Ishikawa (cell line): ENCODE measurements around the gene CASP9.

Experiments used
- CEBPB ChIP-seq: IDR thresholded peaks from 2 replicates; pipeline ENCODE4 v1.6.1; 2012
- CREB1 ChIP-seq: IDR thresholded peaks from 2 replicates; pipeline ENCODE4 v1.6.1; 2012; ENCODE audit warnings: low read depth
- EGR1 ChIP-seq: IDR thresholded peaks from 2 replicates; pipeline ENCODE4 v1.6.1; 2012
- EP300 ChIP-seq: IDR thresholded peaks from 2 replicates; pipeline ENCODE4 v1.6.1; 2012; ENCODE audit warnings: borderline replicate concordance
- FOXM1 ChIP-seq: IDR thresholded peaks from 2 replicates; pipeline ENCODE4 v1.6.1; 2012; ENCODE audit warnings: low read depth, borderline replicate concordance
- NFIC ChIP-seq: IDR thresholded peaks from 2 replicates; pipeline ENCODE4 v1.6.1; 2012
- RAD21 ChIP-seq: IDR thresholded peaks from 2 replicates; pipeline ENCODE4 v1.6.1; 2012; ENCODE audit warnings: low read depth
- TAF1 ChIP-seq: IDR thresholded peaks from 2 replicates; pipeline ENCODE4 v1.6.1; 2012; ENCODE audit warnings: low read depth, mild to moderate bottlenecking
- TCF12 ChIP-seq: IDR thresholded peaks from 2 replicates; pipeline ENCODE4 v1.6.1; 2012; ENCODE audit warnings: low read depth
- TEAD4 ChIP-seq: IDR thresholded peaks from 2 replicates; pipeline ENCODE4 v1.6.1; 2012
- YY1 ChIP-seq: IDR thresholded peaks from 2 replicates; pipeline ENCODE4 v1.6.1; 2012; ENCODE audit warnings: low read depth
- ZBTB7A ChIP-seq: IDR thresholded peaks from 2 replicates; pipeline ENCODE4 v1.6.1; 2012; ENCODE audit warnings: low read depth
- TF ChIP-seq, protein P1 (sequence below): IDR thresholded peaks from 2 replicates; pipeline ENCODE4 v1.6.1; 2012
- TF ChIP-seq, protein P2 (sequence below): IDR thresholded peaks from 2 replicates; pipeline ENCODE4 v1.6.1; 2012
- TF ChIP-seq, protein P3 (sequence below): IDR thresholded peaks from 2 replicates; pipeline ENCODE4 v1.6.1; 2012; ENCODE audit warnings: low read depth, mild to moderate bottlenecking

The CASP9 gene

DNA sequence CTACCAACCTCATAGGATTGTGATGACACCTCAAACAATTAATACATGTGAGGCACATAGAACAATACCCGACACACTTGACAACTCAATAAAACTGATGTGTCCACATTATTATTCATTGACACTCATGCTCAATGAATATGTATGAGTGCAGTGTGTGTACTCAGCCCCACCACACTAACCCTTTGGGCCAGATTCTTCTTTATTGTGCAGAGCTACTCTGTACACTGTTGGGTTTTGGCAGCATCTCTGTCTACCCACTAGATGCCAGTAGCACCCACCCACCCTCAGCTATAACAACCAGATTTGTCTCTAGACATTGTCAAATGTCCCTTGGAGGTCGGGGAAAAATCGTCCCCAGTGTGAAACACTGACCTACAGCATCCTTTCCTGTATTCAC, 10.1 kb downstream of the CASP9 start:
- TF ChIP-seq CREB1 (no peak), TAF1 (no peak), RAD21 (no peak), NFIC (no peak), EGR1 (no peak), FOXM1 (no peak), EP300 (no peak), TEAD4 (no peak), TCF12 (no peak), YY1 (no peak), CEBPB (no peak), ZBTB7A (no peak)
- TF ChIP-seq, protein P1, sequence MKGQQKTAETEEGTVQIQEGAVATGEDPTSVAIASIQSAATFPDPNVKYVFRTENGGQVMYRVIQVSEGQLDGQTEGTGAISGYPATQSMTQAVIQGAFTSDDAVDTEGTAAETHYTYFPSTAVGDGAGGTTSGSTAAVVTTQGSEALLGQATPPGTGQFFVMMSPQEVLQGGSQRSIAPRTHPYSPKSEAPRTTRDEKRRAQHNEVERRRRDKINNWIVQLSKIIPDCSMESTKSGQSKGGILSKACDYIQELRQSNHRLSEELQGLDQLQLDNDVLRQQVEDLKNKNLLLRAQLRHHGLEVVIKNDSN, result no peak
- TF ChIP-seq, protein P2, sequence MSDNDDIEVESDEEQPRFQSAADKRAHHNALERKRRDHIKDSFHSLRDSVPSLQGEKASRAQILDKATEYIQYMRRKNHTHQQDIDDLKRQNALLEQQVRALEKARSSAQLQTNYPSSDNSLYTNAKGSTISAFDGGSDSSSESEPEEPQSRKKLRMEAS, result no peak
- TF ChIP-seq, protein P3, sequence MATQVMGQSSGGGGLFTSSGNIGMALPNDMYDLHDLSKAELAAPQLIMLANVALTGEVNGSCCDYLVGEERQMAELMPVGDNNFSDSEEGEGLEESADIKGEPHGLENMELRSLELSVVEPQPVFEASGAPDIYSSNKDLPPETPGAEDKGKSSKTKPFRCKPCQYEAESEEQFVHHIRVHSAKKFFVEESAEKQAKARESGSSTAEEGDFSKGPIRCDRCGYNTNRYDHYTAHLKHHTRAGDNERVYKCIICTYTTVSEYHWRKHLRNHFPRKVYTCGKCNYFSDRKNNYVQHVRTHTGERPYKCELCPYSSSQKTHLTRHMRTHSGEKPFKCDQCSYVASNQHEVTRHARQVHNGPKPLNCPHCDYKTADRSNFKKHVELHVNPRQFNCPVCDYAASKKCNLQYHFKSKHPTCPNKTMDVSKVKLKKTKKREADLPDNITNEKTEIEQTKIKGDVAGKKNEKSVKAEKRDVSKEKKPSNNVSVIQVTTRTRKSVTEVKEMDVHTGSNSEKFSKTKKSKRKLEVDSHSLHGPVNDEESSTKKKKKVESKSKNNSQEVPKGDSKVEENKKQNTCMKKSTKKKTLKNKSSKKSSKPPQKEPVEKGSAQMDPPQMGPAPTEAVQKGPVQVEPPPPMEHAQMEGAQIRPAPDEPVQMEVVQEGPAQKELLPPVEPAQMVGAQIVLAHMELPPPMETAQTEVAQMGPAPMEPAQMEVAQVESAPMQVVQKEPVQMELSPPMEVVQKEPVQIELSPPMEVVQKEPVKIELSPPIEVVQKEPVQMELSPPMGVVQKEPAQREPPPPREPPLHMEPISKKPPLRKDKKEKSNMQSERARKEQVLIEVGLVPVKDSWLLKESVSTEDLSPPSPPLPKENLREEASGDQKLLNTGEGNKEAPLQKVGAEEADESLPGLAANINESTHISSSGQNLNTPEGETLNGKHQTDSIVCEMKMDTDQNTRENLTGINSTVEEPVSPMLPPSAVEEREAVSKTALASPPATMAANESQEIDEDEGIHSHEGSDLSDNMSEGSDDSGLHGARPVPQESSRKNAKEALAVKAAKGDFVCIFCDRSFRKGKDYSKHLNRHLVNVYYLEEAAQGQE, result no peak

DNA sequence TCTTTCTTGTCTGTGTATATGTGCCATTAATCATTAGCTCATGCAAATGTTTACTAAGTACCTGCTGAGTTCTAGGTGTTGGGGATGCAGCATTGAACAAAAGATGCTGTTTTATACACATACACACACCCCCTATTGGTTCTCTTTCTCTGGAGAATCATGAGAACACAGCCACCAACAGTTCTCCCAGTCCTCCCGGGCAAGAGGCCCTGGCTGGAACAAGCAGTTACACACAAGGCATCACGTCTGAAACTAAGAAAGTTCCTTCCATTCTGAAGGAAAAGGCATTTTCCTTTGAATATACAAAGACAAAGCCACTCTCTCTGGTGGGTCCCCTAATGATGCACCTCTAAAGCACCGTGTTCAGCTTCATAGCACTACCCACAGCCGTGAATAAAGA, 10.8 kb downstream of the CASP9 start:
- TF ChIP-seq TCF12 (no peak), FOXM1 (no peak)
- TF ChIP-seq, protein P3, result no peak

DNA sequence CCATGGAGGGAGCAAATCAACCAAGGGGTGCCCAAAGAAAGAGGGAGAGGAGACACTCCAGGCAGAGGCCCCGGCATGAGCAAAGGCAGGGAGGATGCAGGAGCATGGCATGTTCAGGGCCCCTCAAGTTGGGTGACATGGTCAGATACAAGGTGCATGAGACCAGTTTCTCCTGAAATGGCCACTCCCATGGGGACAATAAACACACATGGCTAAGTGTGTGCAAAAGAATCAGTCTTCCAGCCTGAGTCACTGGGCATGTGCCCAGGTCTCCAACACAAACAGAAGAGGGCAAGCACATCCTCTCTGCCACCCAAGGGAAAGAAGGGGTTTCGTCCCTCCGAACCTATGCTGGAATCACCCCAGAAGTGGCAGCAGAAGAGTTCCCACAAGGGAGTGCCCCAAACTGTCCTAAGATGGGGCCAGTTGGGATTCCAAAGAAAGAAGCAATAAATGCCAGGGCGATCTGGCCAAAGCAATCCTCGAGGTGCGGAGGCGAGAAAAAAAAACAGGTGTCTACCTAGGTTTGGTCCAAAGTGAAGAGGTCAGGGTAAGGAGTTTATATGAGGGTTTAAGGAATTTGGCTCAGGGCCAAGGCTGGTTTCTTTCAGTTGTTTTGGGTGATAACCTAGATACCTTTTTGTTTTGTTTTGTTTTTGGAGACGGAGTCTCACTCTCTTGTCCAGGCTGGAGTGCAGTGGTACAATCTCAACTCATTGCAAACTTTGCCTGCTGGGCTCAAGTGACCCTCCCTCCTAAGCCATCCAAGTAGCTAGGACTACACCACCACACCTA, 13.2 kb downstream of the CASP9 start:
- no peak for TF ChIP-seq EP300
- TF ChIP-seq FOXM1, result no peak
- TF ChIP-seq ZBTB7A, result no peak
- TF ChIP-seq RAD21, result no peak

DNA sequence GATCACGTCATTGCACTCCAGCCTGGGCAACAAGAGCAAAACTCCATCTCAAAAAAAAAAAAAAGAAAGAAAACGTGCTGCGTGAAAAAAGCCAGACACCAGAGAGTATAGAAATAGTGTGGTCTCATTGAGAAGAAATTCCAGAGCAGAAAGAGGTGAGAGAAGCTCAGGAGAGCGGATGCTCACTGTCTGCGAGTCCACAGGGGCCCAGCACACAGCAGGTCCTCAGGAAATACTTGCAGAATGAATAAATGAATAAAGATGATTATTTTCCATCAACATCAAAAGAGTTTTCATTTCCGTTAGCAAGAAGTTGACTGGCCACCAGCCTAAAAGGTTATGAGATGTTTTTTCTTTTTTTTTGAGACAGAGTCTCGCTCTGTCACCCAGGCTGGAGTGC, 14.4 kb downstream of the CASP9 start:
- TF ChIP-seq CREB1 (no peak), TCF12 (no peak), CEBPB (no peak), RAD21 (no peak), FOXM1 (no peak), NFIC (no peak), TEAD4 (no peak), EGR1 (no peak), YY1 (no peak), ZBTB7A (no peak), TAF1 (no peak), EP300 (no peak)
- TF ChIP-seq, protein P2, result no peak
- TF ChIP-seq, protein P3, result no peak
- TF ChIP-seq, protein P1, result no peak
